ENCODE measurements around the gene ADCY7. TPM values are rescaled to one million over a fixed set of nuclear protein-coding genes. Genes with fewer than 3 reads are reported as not detected.

The ADCY7 gene
- total RNA-seq, 3 donors from 2014 or later (not counting 1 experiment from before 2014, with no cell fraction given), result 479 to 591 (median 512) TPM

DNA sequence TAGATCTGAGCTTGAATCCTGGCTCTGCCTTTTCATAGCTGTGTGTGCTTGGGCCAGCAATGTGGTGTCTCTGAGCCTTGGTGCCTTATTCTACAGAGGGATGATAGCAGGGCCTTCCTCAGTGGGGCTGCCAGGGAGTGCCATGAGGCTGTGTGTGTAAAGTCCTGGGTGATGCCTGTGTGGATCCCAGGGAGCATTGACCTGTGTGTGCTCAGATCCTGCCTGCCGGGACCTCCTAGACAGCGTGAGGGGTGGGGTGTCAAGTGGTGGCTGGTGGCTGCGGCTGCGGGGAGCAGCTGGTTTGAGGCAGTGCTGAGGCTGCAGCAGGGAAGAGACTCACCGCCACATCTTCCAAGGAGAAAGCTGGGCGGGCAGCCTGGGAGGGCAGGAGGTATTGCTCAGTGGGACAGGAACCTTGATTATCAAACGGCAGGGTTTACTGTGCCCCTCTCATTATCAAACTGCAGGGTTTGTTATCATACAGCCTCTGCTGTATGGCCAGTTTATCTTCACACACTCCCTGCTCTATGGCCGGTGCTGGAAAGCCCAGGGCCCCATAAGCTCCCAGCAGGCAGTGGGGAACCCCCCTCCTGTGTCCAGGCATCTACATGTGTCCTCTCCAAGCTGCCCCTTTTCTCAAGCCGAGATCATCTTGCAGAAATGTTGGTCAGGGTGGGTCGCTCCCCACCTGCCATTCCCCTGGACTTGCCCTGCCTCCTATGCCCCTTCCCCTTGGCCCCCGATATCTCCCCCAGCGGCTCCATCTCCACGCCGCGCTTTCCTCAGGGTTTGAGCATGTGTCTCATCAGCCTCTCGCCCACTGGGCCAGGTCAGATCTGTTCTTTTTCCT is 3.1 kb upstream of the ADCY7 start:
- H3K27ac Mint-ChIP-seq, result peak overlapping the region; percentile 88 to 91
- ATAC-seq, result peak in 1 of 3 donors; percentile 23
- H3K27ac ChIP-seq (ENCODE audit: low read length), result no peak overlapping the region
- H3K4me1 ChIP-seq (ENCODE audit: control insufficient read depth, insufficient read depth, low read length), result peaks cover 72% of the 10 kb centered on the region
- H3K9me3 Mint-ChIP-seq, result no peaks in the 10 kb centered on the region
- H3K4me3 Mint-ChIP-seq, result peak overlapping the region; percentile 82
- no peak for DNase-seq
- WGBS (ENCODE audit: insufficient coverage), result 74% methylated on average over 16 of the region's 16 CpGs
- intact Hi-C loops (cut with micrococcal nuclease), result no loop called here
- no peak overlapping the region for H3K4me3 ChIP-seq (ENCODE audit: low read length)
- no peaks in the 10 kb centered on the region for H3K27me3 Mint-ChIP-seq (ENCODE audit: low read depth in 2 of 2)
- TF ChIP-seq CTCF (IDR thresholded peaks at IDR 0.05), result no peak
- H3K36me3 ChIP-seq (ENCODE audit: control insufficient read depth, insufficient read depth, low read length), result no peaks in the 10 kb centered on the region
- no peaks in the 10 kb centered on the region for H3K27me3 ChIP-seq (ENCODE audit: control insufficient read depth, insufficient read depth, low read length)
- no peaks in the 10 kb centered on the region for H3K9me3 ChIP-seq (ENCODE audit: control insufficient read depth, insufficient read depth, low read length)
- H3K36me3 Mint-ChIP-seq, result no peaks in the 10 kb centered on the region
- peaks cover 78 to 91% of the 10 kb centered on the region in 2 donors for H3K4me1 Mint-ChIP-seq

DNA sequence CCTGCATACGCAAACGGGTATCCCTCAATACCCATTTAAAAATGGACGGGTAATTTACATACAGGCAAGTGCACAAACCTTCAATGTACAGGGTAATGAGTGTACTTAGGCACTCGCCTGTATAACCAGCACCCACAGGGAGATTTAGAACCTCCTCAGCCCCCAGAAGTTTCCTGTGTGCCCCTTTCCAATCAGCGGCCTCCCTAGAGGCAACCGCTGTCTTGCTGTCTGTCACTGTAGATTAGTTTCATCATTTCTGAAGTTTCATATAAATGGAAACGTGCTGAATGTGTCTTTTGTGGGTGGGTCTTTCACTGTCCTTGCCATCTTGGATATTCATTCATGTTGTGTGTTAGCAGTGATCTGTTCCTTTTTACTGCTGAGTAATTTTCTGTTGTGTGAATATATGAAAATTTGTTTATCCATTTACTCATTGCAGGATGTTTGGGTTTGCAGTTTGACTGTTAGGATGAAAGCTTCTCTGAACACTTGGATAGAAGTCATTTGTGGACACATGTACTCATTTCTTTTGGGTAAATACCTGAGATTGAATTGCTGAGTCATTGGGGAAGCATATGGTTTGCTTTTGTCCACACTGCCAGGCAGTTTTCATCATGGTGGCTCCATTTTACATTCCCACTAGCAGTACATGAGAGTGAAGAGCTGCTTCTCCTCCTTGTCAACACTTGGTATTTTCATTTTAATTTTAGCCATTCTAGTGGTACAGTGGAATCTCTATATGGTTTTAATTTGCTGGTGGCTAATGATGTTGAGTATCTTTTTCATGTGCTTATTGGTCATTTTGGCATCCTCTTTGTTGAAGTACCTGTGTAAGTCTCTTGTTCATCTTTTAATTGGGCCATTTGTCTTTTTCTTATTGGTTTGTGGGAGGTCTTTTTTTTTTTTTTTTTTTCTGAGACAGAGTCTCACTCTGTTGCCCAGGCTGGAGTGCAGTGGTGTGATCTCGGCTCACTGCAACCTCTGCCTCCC is 2.1 kb upstream of the ADCY7 start:
- ATAC-seq, result no peak
- Histone ChIP-seq H3K4me1 (ENCODE audit: control insufficient read depth, insufficient read depth, low read length) (peaks cover 80% of the 10 kb centered on the region), H3K9me3 (ENCODE audit: control insufficient read depth, insufficient read depth, low read length) (no peaks in the 10 kb centered on the region), H3K4me3 (ENCODE audit: low read length) (no peak overlapping the region), H3K36me3 (ENCODE audit: control insufficient read depth, insufficient read depth, low read length) (no peaks in the 10 kb centered on the region), H3K27me3 (ENCODE audit: control insufficient read depth, insufficient read depth, low read length) (no peaks in the 10 kb centered on the region), H3K27ac (ENCODE audit: low read length) (no peak overlapping the region)
- no peaks in the 10 kb centered on the region for H3K27me3 Mint-ChIP-seq (ENCODE audit: low read depth in 2 of 2)
- H3K36me3 Mint-ChIP-seq, result no peaks in the 10 kb centered on the region
- no peaks in the 10 kb centered on the region for H3K9me3 Mint-ChIP-seq
- no peak for TF ChIP-seq CTCF (IDR thresholded peaks at IDR 0.05)
- WGBS (ENCODE audit: insufficient coverage), result 50% methylated on average over 7 of the region's 8 CpGs
- H3K4me1 Mint-ChIP-seq, result peaks cover 87 to 95% of the 10 kb centered on the region in 2 donors
- peak overlapping the region; percentile 82 for H3K4me3 Mint-ChIP-seq
- intact Hi-C loops (cut with micrococcal nuclease), result no loop called here
- no peak for DNase-seq
- H3K27ac Mint-ChIP-seq, result peak overlapping the region; percentile 88 to 91

DNA sequence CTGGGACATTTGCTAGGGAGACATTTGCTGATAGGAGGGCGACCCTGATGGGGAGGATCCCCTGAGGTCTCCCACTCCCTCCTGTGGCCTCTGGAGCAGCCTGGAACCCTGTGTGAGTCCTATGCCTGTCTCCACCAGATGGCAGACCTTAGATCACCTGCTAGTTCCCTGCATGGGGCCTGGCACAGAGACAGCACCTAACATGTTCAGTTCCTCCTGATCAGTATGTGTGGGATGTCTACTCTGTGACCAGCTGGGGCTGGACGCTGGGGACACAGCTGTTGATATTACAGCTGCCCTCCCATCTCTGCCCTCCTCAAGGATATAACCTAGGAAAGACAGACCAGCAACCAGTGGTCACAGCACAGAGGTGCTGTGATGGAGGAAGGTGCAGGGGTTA is 1.1 kb upstream of the ADCY7 start:
- no peaks in the 10 kb centered on the region for H3K9me3 Mint-ChIP-seq
- no peak for TF ChIP-seq CTCF (IDR thresholded peaks at IDR 0.05)
- WGBS (ENCODE audit: insufficient coverage), result 38% methylated on average over 2 of the region's 2 CpGs

More for the DNA sequence above, 1.1 kb upstream of the ADCY7 start:
- intact Hi-C loops (cut with micrococcal nuclease), result loop anchor here (5.0 kb wide), 3 partner anchors 48 to 108 kb away; no protein-coding TSS in a partner anchor
- H3K4me1 Mint-ChIP-seq, result peaks cover 88 to 95% of the 10 kb centered on the region in 2 donors
- H3K27ac Mint-ChIP-seq, result peak overlapping the region; percentile 91 to 99
- DNase-seq, result peak in 1 of 2 donors; percentile 79
- no peaks in the 10 kb centered on the region for H3K27me3 ChIP-seq (ENCODE audit: control insufficient read depth, insufficient read depth, low read length)
- H3K27me3 Mint-ChIP-seq (ENCODE audit: low read depth in 2 of 2), result no peaks in the 10 kb centered on the region
- no peaks in the 10 kb centered on the region for H3K9me3 ChIP-seq (ENCODE audit: control insufficient read depth, insufficient read depth, low read length)
- H3K27ac ChIP-seq (ENCODE audit: low read length), result no peak overlapping the region
- H3K36me3 Mint-ChIP-seq, result no peaks in the 10 kb centered on the region
- ATAC-seq, result no peak
- no peaks in the 10 kb centered on the region for H3K36me3 ChIP-seq (ENCODE audit: control insufficient read depth, insufficient read depth, low read length)
- peaks cover 80% of the 10 kb centered on the region for H3K4me1 ChIP-seq (ENCODE audit: control insufficient read depth, insufficient read depth, low read length)
- no peak overlapping the region for H3K4me3 ChIP-seq (ENCODE audit: low read length)
- H3K4me3 Mint-ChIP-seq, result peak overlapping the region; percentile 88

Measured in natural killer cell (primary cell).